Epithelial cell of proximal tubule (primary cell): ENCODE results near the gene RBPJL. TPM values are rescaled to one million over a fixed set of nuclear protein-coding genes. Genes with fewer than 3 reads are reported as not detected.

Source experiments
- DNase-seq: peaks from one replicate; pipeline ENCODE4 v3.0.0-alpha.2; 2011; ENCODE audit warnings: low read depth
- H3K4me3 ChIP-seq: 2 replicates; pipeline ENCODE4 v1.5.1; 2011; ENCODE audit warnings: low read depth, mild to moderate bottlenecking, low read length
- total RNA-seq: library from RNA; depleted of rRNA; stranded (reverse); fragments of >200 nt; gene quantifications from 2 replicates; pipeline ENCODE4 v1.2.3, GENCODE V29; 2015
- TF ChIP-seq, protein P1 (sequence below): conservative IDR thresholded peaks from 2 replicates; pipeline ENCODE4 v1.5.1; 2012; ENCODE audit warnings: low read depth, mild to moderate bottlenecking, low read length

The RBPJL gene, protein sequence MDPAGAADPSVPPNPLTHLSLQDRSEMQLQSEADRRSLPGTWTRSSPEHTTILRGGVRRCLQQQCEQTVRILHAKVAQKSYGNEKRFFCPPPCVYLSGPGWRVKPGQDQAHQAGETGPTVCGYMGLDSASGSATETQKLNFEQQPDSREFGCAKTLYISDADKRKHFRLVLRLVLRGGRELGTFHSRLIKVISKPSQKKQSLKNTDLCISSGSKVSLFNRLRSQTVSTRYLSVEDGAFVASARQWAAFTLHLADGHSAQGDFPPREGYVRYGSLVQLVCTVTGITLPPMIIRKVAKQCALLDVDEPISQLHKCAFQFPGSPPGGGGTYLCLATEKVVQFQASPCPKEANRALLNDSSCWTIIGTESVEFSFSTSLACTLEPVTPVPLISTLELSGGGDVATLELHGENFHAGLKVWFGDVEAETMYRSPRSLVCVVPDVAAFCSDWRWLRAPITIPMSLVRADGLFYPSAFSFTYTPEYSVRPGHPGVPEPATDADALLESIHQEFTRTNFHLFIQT
- total RNA-seq: not detected in 2 replicates

DNA sequence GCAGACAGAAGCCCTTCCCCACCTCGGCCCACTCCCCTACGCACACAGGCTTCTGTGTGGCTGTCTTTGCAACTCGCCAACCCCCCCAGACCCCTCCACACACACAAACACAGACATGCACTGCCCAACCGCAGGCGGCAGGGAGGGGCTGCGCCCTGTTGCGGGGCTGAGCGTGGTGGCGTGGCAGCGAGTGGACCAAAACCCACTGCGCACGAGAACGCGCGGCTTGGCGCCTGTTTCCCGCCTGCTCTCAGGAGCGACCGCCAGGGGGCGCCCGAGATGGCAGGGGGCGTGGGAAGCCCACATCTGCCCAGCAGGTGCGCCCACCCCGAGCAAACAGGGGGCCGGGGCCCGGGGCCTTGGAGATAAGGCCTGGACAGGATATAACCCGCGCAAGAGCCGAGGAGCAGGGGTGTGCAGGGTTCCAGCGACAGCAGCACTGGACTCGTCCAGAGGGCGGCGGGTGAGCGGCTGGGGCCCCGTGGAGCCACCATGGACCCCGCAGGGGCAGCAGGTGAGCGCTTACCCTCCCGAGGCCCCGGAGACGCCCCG is at the start of gene RBPJL:
Gene RBPJL (plus strand): TSS at position 410 of the 552 bp plus-strand sequence. CDS start 83 bp downstream, at position 493.
- no peak for DNase-seq
- TF ChIP-seq, protein P1, sequence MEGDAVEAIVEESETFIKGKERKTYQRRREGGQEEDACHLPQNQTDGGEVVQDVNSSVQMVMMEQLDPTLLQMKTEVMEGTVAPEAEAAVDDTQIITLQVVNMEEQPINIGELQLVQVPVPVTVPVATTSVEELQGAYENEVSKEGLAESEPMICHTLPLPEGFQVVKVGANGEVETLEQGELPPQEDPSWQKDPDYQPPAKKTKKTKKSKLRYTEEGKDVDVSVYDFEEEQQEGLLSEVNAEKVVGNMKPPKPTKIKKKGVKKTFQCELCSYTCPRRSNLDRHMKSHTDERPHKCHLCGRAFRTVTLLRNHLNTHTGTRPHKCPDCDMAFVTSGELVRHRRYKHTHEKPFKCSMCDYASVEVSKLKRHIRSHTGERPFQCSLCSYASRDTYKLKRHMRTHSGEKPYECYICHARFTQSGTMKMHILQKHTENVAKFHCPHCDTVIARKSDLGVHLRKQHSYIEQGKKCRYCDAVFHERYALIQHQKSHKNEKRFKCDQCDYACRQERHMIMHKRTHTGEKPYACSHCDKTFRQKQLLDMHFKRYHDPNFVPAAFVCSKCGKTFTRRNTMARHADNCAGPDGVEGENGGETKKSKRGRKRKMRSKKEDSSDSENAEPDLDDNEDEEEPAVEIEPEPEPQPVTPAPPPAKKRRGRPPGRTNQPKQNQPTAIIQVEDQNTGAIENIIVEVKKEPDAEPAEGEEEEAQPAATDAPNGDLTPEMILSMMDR: peak; percentile 72

DNA sequence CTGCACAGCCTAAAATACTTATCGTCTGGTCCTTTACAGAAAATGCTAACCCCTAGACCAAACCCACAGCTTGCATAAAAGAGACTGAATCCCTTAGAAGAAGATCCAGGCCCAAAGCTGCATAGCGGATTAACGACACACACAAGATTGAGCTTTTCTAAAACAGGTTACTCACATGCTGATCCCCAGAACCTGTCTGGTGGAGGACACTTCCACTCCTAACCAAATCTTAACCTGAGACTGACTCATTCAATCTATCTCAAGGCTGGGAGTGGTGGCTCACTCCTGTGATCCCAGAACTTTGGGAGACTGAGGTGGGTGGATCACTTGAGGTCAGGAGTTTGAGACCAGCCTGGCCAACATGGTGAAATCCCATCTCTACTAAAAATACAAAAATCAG is 49.5 kb upstream of the RBPJL start:
- H3K4me3 ChIP-seq: no peak overlapping the region
- DNase-seq: no peak
- TF ChIP-seq, protein P1: no peak

More for the DNA sequence above, at the start of gene RBPJL:
- no peak within 1 kb of the TSS for H3K4me3 ChIP-seq

DNA sequence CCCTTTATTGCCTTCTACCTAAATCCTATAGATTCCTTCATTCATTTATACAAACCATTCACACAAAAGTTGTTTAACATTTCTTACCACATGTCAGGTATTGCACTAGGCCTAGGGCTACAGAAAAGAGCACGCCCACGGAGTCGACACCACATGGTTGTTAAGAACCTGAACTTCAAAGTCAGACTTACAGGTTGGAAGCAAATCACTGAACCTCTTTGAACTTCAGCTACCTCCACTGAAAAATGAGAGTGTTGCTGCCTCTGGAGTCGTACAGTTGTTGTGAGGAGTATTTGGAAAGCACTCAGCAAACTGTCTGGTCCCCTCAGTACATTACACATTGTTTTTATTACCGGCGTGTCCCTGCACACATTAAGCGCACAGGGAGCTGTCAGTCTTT is 48.9 kb upstream of the RBPJL start:
- no peak for DNase-seq
- no peak overlapping the region for H3K4me3 ChIP-seq
- TF ChIP-seq, protein P1: no peak

DNA sequence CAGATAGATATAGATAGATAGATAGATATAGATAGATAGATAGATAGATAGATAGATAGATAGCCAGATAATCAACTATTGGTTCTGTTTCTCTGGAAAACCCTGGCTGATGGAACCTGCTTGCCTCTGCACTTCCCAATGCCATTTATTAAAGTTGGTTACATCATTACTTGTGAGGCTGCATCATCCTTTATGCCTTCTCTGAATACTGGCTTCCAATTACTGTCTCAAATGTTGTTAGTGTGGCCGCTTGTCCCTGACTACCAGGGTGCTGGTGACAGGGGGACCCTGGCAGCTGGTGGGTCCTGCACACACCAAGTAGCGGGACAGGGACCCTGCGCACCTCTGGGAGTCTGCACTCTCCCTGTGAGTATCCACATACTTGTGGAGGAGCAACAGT is 48.4 kb upstream of the RBPJL start:
- no peak overlapping the region for H3K4me3 ChIP-seq
- no peak for DNase-seq
- TF ChIP-seq, protein P1: no peak

DNA sequence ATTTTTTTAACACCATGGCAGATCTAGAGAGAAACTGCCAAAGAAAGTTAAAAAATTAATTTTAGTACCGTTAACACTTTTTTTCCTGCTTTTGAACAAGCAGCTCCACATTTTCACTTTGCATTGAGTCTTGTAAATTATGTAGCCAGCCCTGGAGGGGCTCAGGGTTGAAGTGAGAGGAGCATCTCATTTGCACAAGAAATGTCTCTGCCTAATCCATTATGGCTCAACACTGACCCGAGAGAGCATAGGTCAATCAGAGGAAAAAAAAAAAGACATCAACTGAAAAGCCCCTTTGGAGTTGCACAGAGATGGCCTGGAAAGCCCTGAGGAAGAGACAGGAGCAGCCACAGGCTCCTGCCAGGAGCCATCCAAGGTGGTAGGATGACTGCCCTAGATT is 48.0 kb upstream of the RBPJL start:
- no peak for DNase-seq
- H3K4me3 ChIP-seq: no peak overlapping the region
- TF ChIP-seq, protein P1: no peak

GRCh38 chr20:45263556-45264266 is 42.9 kb upstream of the RBPJL start:
- H3K4me3 ChIP-seq: no peak overlapping the region
- TF ChIP-seq, protein P1: no peak
- no peak for DNase-seq
